Measurements from ENCODE around the gene SND1.
A peak's percentile ranks its signal among the peaks of the same experiment; 100 is the strongest.

Gene SND1

DNA sequence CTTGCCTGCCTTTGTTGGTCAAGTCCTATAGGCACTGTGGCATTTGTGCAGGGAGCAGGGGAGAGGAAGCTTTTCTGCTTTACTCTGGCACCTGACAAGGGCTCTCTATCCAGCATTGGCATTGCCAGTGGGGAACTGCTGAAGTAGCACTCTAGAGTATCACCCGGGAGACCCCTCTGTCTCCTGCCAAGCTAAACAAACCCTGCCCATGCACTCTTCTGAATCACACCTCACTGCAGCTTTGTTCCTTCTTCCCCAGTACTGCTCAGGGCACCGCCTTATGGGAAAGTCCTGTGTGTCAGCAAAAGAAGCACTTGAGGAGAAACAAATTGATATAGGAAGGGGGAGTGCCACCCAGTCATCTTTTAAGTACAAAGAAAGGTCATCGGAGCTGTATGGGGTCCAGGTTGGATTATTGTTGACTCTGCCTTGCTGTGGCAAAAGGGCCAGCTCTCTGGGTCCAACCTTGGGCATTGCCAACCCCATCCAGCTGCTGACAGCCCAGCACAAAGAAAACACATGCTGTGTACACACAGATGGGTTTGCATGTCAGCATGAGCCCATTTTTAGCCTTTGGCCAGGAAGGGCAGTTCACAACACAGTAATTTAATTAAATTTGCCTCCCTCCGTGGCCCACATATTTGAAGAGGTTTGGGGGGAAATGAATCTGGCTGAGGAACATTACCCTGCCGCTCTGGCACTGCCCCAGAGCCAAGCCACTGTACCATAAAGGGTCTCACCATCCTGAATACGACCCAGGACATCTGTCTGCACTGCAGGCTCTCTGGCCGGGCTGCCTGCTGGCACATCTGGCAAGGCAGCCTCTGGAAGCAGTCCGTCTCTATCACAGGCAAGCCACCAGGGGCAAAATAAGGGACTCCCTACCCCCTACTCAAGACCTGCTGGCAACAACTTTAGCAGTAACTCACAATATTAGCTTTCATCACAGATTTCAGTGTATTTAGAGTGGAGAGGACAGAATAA, 366.2 kb downstream of the SND1 start:
- DNase-seq (ENCODE audit: low spot score): no peak

DNA sequence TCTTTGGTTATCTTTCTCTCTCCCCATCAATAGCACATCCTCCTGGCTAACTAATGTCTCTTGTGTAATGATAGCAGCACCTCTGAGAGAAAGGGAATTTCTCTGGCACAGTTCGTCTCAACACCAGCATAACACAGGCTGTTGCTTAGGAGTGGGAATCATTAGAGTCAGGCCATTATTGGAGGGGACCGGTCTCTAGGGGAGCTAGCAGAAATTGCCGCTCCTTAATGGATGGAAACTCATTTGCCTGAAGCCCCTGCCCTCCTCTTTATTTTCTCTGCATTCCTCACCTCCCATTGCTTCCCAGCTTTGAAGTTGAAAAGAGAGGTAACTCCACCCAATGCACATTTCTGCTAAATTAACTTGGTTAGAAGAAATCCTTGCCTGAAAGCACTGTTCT, 367.3 kb downstream of the SND1 start:
- no peak for DNase-seq (ENCODE audit: low spot score)

DNA sequence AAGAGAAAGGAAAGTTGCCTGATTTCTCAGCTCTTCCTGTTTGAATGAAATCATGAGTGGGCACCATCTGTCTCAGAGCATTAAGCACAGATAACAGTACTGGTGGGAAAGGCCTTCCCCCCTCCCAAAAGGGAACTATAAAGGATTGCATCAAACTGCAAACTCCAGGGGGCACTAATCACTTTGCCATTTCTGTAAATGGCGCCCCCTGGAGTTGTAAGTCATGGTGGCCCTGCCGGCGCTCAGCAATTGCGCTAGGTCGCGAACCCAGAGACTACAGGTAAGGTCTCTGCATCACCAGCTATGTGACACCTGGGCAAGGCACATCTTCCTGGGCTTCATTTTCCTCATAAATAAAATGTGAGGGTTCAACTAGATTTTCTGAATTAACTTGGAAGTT, 368.2 kb downstream of the SND1 start:
- DNase-seq (ENCODE audit: low spot score): no peak

DNA sequence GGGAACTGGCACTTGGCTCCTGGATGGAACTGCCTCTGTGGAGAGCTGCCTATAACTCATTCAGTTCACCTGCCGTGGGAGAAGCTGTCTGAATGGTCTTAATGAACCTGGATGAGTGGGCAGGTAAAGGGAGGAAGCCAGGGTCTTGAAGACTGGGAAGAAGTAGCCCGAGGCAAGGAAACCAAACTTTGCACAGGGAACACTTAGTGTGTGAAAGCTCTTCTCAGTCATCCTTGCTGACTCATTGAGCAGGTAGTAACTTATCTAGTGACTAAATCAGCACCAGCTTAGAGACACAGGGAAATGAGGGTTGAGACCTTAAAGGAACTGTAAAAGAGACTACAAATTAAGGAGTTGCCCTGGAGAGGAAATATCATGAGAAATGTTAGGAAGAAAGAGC, 369.4 kb downstream of the SND1 start:
- no peak for DNase-seq (ENCODE audit: low spot score)

DNA sequence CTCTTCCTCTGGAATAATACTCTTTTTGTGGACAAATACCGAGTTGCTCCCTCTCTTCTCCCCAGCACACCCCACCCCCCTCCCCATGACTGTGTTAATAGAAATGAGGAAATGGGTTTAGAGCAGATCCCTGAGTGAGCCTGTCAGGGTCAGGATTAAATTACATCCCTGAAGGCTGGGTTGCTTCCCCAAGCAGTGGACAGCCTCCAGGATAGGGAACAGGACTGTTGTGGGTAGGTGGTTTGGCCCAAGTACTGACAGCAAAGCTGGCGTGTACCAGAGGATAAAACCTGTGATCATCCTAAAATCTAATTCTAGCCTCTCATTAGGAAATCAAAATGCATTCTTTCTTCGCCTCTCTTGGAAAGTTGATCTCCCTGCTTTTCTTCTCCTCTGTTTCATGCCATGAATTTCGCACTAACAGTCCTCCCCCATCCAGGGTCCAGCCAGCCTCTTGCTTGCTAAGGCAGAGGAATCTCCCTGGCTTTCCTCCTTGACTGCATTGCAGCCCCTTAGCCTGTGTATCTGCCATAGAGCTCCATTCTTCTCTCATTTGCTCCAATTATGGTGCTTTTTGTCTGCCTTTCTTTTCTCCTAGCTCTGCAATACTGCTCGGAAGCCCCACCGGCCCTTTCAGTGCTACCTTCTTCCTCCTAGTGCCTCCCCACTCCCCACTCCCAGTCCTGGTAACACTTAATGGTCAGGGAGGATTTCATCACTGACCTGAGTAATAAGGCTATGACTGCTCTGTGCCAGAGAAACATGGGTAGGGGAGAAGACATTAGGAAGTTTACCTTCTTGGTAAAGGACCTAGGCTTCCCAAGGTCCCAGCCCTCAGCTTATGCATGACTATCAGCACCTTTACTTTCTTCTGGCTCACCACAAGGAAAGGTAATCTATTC, 370.9 kb downstream of the SND1 start:
- no peak for DNase-seq (ENCODE audit: low spot score)

DNA sequence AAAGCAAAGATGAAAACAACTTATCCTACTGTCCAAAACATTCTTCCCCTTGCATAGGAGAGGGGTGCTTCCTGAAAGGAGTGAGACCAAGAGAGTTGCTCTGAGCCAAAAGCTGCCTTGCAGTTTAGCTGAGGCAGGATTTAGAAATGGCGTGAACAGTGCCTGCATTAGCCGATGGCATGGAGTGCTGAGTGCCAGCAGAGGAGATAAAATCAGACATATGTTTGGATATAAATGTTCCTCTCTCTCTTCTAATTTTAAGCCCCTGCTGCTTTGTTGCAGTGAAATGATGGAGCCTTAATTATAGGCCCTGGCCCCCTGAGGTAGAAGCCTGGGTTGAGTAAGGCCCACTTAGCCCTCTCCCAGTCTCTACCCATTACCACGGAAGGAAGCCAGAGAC, 372.2 kb downstream of the SND1 start:
- DNase-seq (ENCODE audit: low spot score): no peak

DNA sequence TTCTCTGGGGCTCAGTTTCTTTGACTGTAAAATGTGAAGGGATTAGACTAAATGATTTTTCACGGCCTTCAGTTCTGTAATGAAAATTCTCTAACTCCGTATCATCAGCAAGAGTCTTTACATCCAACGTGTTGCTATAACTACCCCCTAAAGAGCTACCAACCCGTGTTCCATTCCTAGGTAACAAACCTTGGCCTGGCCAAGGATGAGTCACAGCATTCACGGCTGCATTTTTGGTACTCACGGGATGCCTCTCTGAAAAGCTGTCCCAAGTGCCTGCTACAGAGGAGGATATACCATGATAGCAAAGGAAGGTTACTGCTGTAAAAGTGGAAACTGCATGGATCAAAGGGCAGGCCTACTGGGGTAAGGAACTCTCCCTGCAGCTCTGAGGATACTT, 373.4 kb downstream of the SND1 start:
- no peak for DNase-seq (ENCODE audit: low spot score)

DNA sequence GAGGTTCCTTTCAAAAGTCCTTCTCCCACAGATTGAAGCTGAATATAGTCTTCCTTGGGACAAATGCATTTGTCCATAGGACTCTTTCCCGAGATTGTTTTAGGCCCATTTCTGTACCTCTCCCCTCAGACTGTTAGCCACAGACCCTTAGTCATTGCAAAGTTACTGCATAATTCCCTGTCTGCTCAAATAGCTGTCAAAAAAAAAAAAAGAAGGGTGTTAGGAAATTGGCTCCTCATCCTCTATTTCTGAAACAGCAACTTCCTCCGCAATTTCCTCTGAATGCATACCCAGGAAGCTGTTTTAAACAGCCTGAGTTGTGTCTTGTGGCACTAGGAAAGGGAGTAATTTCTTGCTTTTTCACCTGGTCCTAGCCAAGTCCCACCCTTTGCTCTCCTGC, 373.8 kb downstream of the SND1 start:
- no peak for DNase-seq (ENCODE audit: low spot score)

DNA sequence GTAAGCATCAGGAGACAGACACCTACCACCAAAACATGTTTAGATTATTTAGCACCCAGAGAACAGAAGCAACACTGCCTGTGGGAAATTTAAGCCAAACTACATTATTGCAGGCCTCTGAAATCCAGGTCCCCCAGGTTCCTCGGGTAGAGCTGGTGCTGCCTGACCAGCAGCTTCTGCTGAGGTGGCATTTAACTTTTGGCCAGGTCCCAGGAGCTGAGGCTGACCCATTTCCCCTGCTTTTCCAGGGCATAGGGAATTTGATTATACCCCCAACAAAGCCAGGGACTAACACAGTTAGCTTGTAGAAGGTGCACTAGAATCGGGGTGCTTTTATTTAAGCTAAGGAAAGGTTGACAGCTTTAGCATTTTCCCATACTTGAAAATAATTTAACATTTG, 374.6 kb downstream of the SND1 start:
- DNase-seq (ENCODE audit: low spot score): no peak

DNA sequence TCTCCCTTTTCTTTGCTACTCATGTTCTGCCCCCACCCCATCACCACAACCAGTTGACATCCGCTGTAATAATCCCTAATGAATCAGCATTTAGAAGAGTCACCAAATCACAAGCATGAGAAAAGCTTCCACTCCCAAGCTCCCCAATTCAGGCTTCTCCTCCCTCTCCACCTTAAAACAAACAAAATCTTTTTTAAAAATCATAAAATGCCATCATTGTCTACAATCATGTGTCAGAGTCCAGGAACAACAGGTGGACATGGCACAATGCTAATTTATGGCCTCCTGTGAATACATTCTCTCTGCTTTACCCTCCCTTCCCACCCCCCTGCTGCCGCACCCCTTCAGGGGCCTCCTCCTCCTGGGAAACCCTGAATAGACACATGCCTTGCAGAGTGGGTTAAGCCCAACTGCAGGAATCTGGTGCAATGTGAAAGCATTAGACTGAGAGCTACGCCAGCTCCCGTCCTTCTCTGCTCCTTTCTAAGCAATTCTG, 375.5 kb downstream of the SND1 start:
- no peak for DNase-seq (ENCODE audit: low spot score)

DNA sequence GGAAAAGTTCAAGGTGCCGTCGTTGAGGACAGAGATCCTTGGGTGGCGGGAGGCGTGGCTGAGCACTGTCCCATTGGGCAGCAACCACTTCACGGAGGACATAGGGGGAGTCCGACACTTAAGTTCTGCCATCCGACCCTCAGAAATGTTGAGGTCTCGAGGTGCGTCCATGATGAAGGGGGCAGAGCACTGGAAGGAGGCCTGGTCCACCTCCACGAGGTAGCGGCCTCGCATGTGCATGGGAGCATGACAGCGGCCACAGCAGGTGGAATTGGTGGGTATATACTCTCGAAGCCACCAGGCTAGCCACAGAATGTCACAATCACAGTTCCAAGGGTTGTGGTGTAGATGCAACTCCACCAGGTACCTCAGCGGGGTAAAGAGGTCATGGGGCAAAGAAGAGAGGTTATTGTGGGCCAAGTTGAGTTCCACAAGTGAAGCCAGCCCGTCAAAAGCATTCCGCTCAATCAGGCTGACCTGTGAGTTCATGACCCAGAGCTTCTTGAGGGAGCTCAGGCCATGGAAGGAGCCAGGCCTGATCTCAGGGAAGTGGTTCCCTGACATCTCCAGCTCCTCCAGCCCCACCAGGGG, 377.5 kb downstream of the SND1 start:
- no peak for DNase-seq (ENCODE audit: low spot score)

DNA sequence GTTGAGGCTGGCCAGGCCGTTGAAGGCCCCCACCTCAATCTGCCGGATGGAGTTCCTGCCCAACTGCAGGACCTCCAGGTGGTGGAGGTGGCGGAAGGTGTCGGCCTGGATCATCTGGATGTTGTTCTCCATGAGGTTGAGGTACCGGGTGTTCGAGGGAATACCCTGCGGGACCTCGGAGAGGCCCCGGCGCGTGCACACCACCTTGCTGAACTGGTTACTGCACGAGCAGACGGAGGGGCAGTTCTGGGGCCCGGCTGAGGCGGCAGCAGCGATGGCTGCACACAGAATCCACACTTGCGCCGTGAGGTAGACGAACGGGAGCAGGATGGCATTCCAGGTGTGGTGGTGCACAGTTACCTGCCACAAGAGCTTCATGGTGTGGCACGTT, 378.3 kb downstream of the SND1 start:
- no peak for DNase-seq (ENCODE audit: low spot score)

DNA sequence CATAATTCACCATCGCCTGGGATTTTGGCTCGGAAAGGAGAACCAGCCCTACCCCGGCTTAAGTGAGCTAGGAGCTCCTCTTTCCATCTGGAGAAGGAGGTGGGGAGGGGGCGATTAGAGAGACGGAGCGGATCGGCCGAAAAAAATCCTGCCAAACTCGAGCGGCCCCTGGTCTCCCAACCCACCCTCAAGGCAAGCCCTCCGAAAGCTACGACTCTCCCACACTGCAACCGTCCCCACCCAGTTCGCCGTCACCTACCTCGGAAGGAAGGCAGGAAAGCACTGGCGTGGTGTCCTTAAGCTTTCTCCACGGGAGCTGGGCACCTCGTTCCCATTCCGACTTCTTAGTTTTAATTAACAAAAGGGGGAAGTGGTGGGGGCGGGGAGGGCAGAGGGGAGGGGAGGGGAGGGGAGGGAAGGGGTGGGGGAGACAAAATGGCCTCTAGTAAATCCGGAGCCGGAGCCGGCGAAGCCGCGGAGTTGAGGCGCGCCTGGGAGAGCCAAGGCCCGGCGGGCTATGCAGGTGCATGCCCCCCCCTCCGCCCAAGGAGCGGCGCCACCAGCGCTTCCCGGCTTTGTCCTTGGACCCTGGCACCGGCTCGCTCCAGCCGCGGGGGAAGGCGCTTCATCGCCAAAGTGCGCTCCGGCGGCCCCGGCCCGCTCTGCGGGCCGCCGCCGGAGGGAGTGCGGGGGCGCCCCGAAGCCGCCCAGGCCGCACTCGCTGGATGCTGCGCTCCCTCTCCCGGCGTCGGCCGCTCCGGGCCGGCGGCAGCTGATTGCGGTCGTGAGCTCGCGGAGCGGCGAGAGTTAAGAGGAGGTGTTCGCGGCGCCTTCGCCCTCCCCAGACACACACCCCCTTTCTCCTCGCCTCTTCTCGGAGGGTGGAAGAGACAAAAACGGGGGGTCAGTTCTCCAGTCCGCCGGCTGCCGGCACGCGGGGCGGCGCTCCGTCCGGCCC, 378.9 kb downstream of the SND1 start, which contains the start of gene LRRC4:
TSS of gene LRRC4 (minus strand) at position 784 of the 958 bp plus-strand sequence. CDS start 797 bp downstream, outside the sequence.
- no peak for DNase-seq (ENCODE audit: low spot score)

DNA sequence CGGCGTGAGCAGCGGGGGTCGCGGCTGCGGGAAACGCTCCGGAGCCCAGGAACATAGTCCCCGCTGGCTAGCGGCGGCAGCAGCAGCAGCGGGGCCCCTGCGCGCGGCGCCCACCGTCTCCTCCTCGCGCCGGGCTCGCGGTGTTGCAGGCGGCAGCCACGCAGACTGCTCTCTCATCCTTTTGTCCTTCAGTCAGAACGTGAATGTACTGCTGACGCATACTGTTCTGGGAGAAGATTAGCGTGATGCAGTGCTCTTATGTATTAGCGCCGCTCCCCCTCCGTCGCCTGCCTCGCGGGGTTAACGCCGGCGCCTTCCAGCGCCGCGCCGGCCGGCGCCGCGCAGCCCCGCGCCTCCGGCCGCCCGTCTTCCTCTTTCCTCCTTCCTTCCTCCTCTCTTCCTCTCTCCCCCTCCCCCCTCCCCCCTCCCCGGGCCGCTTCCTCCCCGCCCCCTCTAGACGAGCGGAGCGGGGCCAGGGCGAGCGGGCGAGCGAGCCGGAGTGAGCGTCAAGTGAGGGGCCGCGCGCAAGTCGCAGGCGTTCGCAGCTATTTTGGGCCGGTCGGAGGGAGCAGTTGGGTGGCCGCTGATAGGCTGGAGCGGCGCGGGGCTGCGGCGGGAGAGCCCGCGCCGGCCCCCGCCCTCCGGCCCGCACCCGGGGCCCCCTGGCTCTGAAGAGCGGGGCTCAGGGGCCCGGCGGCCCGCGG, 380.1 kb downstream of the SND1 start:
- DNase-seq (ENCODE audit: low spot score): peak; percentile 57

DNA sequence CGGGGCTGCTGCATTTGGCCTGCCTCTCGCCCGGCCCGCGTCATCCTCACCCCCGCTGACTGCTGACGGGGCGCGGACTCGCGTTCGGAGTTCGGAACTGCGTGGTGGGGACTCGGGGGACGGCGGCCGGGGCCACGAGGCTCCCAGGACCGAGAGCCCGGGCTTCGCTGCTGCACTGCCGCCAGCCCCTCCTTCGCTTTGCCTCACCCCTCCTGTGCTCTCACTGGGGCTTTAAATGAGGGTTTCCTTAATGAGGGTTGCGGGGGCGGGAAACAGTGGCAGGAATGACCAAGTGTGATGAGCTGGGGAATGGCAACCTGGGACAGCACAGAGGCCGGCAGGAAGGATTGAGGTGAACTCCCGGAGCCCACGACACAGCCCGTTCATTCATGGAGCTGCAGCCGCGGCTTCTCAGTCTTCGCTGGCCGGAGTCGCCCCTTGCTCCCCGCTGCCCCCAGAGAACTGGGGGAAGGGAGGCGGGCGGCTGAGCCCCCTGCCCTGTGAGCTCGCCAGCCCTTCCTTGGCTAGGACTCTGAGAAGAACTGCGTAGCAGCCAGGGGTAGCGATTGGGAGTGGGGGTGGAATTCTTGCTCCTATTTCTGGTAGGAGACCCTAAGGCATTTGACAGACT, 380.7 kb downstream of the SND1 start:
- DNase-seq (ENCODE audit: low spot score): no peak

DNA sequence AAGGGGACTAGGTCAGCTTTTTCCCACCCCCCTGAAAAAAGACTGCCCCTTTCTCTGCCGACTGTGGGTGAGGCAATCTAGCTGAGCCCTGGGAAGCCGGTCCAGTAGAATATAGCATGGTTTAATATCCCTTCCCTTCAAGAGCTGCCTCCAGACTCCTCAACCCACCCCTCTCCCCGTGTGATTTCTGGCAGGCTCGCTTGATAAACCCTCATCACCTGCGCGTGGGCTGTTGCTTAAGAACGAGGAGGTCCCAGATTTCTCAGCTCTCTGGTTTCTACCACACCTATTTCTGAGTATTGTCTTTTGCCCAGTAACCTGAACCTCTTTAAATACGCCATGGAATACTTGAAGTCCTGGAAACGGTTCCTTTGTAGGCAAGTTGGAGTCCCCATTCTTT, 381.3 kb downstream of the SND1 start:
- DNase-seq (ENCODE audit: low spot score): no peak

DNA sequence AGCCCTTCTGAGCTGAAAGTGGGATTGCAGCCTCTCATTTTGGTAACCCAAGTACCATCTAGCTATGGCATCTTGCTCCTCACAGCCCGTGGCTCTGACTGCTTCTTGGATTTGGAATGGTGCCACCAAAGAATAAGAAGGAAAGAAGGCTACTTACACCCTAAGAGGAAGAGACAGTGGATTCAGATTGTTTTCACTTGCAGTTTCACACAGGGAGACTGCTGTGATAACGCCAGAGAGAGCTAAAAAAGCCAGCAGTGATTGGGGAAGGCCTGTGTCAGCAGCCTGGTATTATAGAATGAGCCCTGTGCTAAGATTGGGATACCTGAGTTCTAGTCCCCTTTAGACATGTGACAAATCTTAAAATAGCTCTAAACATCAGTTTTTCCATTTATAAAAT, 382.8 kb downstream of the SND1 start:
- DNase-seq (ENCODE audit: low spot score): peak; percentile 70

DNA sequence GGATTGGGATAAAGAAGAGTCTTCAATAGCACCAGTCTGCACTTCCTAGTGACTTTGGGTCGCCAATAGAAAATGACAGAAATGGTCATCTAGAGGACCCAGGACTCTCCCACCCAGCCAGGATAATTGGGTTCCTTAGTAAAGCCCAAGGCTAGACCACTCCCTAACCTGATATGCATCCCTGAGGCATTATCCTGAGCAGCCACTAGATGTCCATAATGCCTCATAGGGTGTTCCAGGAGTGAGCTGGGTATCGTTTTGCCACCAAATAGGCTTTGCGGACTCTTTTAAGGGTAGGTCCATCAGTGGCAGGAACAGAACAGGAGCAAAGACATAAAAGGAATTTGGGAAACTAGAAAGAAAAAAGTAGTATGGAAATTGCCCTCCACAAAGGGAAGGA, 383.7 kb downstream of the SND1 start:
- DNase-seq (ENCODE audit: low spot score): peak; percentile 80

DNA sequence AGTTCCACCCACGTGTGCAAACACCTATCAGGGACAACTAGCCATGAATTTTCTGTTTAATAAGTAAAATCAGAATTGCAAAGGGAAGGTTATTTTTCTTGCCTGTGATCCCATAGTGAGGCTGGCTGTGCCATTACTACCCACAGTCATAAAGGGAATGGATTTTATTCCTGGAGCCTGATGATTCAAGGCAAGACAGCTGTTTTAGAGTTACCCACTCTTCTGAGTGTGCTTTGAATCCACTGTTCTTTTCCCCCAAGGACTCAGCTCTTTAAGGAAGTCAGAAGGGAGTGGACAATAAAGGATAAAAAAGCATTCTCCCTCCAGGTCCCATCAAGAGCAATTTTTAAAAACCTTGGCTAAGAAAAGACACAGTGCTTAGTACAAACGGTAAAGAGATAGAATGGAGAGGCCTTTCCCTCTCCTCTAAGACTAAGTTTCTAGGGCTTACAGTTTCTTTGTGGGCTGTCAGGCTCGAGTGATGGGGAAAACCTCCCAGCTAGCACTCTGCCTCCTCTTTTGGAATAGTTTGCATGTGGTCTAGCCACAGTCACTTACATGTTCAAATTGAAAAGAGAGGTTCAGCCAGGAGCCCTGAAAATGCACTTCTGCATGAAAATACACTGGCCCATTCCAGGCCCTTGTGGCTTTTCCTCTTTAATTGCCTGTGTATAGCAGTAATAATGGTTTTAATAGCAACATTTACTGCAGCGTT, 384.4 kb downstream of the SND1 start:
- DNase-seq (ENCODE audit: low spot score): no peak
